ENCODE results near the gene TAS2R7.

DNA sequence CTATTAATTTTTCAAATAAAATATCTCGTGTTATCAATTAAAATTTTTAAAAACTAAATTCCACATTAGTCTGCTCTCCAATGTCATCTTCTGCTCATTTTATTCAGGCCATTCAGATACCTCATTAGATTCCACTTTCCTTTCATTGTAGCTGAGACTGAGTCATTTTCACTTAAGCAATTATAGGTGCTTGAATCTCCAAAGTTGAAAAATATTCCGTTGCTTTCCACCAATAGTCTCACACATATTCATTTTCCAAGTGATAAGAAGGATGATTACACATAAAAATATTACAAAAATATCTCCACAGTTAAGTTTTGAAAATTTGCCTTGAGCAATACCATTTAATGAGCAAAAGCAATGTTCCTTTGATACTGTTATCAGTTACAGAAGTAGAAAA, 42.8 kb downstream of the TAS2R7 start:
- TF ChIP-seq, protein P1, sequence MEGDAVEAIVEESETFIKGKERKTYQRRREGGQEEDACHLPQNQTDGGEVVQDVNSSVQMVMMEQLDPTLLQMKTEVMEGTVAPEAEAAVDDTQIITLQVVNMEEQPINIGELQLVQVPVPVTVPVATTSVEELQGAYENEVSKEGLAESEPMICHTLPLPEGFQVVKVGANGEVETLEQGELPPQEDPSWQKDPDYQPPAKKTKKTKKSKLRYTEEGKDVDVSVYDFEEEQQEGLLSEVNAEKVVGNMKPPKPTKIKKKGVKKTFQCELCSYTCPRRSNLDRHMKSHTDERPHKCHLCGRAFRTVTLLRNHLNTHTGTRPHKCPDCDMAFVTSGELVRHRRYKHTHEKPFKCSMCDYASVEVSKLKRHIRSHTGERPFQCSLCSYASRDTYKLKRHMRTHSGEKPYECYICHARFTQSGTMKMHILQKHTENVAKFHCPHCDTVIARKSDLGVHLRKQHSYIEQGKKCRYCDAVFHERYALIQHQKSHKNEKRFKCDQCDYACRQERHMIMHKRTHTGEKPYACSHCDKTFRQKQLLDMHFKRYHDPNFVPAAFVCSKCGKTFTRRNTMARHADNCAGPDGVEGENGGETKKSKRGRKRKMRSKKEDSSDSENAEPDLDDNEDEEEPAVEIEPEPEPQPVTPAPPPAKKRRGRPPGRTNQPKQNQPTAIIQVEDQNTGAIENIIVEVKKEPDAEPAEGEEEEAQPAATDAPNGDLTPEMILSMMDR (IDR thresholded peaks at IDR 0.05; ENCODE audit: low read depth, low read length): no peak
- TF ChIP-seq EZH2phosphoT487 (IDR thresholded peaks at IDR 0.05; ENCODE audit: low read depth): no peak
